Stimulated activated memory B cell treated with anti-CD40 and anti-IgM and Interleukin-4, amounts not matched to agents 10 μg/mL and 1 μg/mL and 100 μg/mL, for 72 hours (primary cell): Measurements from ENCODE around the gene TRMT1.
"Not testable (repeated sequence)": the region's sequence is repeated elsewhere in the genome, so short reads cannot be mapped to it uniquely, and the experiment has no call there.

ENCODE experiments used
- ATAC-seq: fragments of 150-1000 bp; cut with Tn5 transposase; 2 replicates; pipeline ENCODE4 v1.10.0; 2021
- H3K27ac Mint-ChIP-seq: one replicate; pipeline ENCODE4 v1.8.0; 2022; ENCODE audit warnings: mild to moderate bottlenecking, mixed read lengths
- H3K27me3 Mint-ChIP-seq: one replicate; pipeline ENCODE4 v1.8.0; 2022; ENCODE audit warnings: mixed read lengths
- H3K36me3 Mint-ChIP-seq: one replicate; pipeline ENCODE4 v1.8.0; 2022; ENCODE audit warnings: mixed read lengths
- H3K4me1 Mint-ChIP-seq: one replicate; pipeline ENCODE4 v1.8.0; 2022; ENCODE audit warnings: mixed read lengths
- H3K4me3 Mint-ChIP-seq: one replicate; pipeline ENCODE4 v1.8.0; 2022; ENCODE audit warnings: mild to moderate bottlenecking, moderate library complexity, mixed read lengths
- H3K9me3 Mint-ChIP-seq: one replicate; pipeline ENCODE4 v1.8.0; 2022; ENCODE audit warnings: mixed read lengths

Gene TRMT1

GRCh38 chr19:13152974-13153568, 36.5 kb upstream of the TRMT1 start:
- Mint-ChIP-seq H3K27ac (peak overlapping the region; percentile 92), H3K4me3 (peak overlapping the region; percentile 95), H3K27me3 (no peaks in the 10 kb centered on the region), H3K9me3 (no peaks in the 10 kb centered on the region), H3K4me1 (peaks cover 44% of the 10 kb centered on the region), H3K36me3 (peaks cover 24% of the 10 kb centered on the region)
- ATAC-seq: peak; percentile 49

GRCh38 chr19:13152356-13152973, 35.9 kb upstream of the TRMT1 start:
- Mint-ChIP-seq H3K4me1 (peaks cover 42% of the 10 kb centered on the region), H3K27me3 (no peaks in the 10 kb centered on the region), H3K9me3 (no peaks in the 10 kb centered on the region), H3K36me3 (peaks cover 24% of the 10 kb centered on the region), H3K4me3 (peak overlapping the region; percentile 95), H3K27ac (peak overlapping the region; percentile 92)
- ATAC-seq: peak; percentile 28

- Mint-ChIP-seq H3K27ac (peak overlapping the region; percentile 92), H3K9me3 (no peaks in the 10 kb centered on the region), H3K27me3 (no peaks in the 10 kb centered on the region), H3K36me3 (peaks cover 24% of the 10 kb centered on the region), H3K4me1 (peaks cover 40% of the 10 kb centered on the region), H3K4me3 (peak overlapping the region; percentile 95)
- peak; percentile 63 for ATAC-seq
These were observed 35.2 kb upstream of the TRMT1 start for GRCh38 chr19:13151605-13152355.

- Mint-ChIP-seq H3K36me3 (peaks cover 24% of the 10 kb centered on the region), H3K27me3 (no peaks in the 10 kb centered on the region), H3K27ac (peak overlapping the region; percentile 92), H3K4me1 (peaks cover 36% of the 10 kb centered on the region), H3K9me3 (no peaks in the 10 kb centered on the region), H3K4me3 (peak overlapping the region; percentile 95)
- no peak for ATAC-seq
These were observed 34.5 kb upstream of the TRMT1 start for GRCh38 chr19:13150931-13151604.

- H3K4me3 Mint-ChIP-seq: peak within 1 kb of the TSS; percentile 95
- no peaks in the 10 kb centered on the region for H3K27me3 Mint-ChIP-seq
- peak; percentile 75 for ATAC-seq
- H3K36me3 Mint-ChIP-seq: peaks cover 24% of the 10 kb centered on the region
- peak within 1 kb of the TSS; percentile 92 for H3K27ac Mint-ChIP-seq
- no peaks in the 10 kb centered on the region for H3K9me3 Mint-ChIP-seq
- peaks cover 33% of the 10 kb centered on the region for H3K4me1 Mint-ChIP-seq
These were observed 33.8 kb upstream of the TRMT1 start, which contains the start of the genes IER2 and STX10 for GRCh38 chr19:13150187-13150930. TSS of gene IER2 (plus strand) at chr19:13150411. CDS start at chr19:13153187, 2,776 bp downstream. TSS of gene STX10 (minus strand) at chr19:13150375. CDS start at chr19:13150173, 202 bp downstream.

GRCh38 chr19:13149628-13150186, 33.2 kb upstream of the TRMT1 start:
- ATAC-seq: peak; percentile 18

GRCh38 chr19:13149173-13149627, 32.7 kb upstream of the TRMT1 start:
- Mint-ChIP-seq H3K36me3 (peaks cover 16% of the 10 kb centered on the region), H3K4me3 (peak overlapping the region; percentile 95), H3K27ac (peak overlapping the region; percentile 92), H3K4me1 (peaks cover 33% of the 10 kb centered on the region)
- H3K27me3 Mint-ChIP-seq, H3K9me3 Mint-ChIP-seq, ATAC-seq: not testable (repeated sequence)

More at GRCh38 chr19:13149628-13150186, 33.2 kb upstream of the TRMT1 start:
- peaks cover 21% of the 10 kb centered on the region for H3K36me3 Mint-ChIP-seq
- no peaks in the 10 kb centered on the region for H3K27me3 Mint-ChIP-seq
- H3K4me1 Mint-ChIP-seq: peaks cover 33% of the 10 kb centered on the region
- no peaks in the 10 kb centered on the region for H3K9me3 Mint-ChIP-seq
- peak overlapping the region; percentile 92 for H3K27ac Mint-ChIP-seq
- peak overlapping the region; percentile 95 for H3K4me3 Mint-ChIP-seq

- no peak overlapping the region for H3K4me3 Mint-ChIP-seq
- no peaks in the 10 kb centered on the region for H3K27me3 Mint-ChIP-seq
- H3K9me3 Mint-ChIP-seq: no peaks in the 10 kb centered on the region
- no peak overlapping the region for H3K27ac Mint-ChIP-seq
- H3K36me3 Mint-ChIP-seq: no peaks in the 10 kb centered on the region
- H3K4me1 Mint-ChIP-seq: peaks cover 33% of the 10 kb centered on the region
- ATAC-seq: no peak
These were observed 30.4 kb upstream of the TRMT1 start for GRCh38 chr19:13146763-13147563.

GRCh38 chr19:13139633-13140311, 23.2 kb upstream of the TRMT1 start:
- peaks cover 32% of the 10 kb centered on the region for H3K36me3 Mint-ChIP-seq

GRCh38 chr19:13138916-13139198, 22.3 kb upstream of the TRMT1 start:
- H3K27me3 Mint-ChIP-seq: no peaks in the 10 kb centered on the region
- ATAC-seq: no peak
- H3K36me3 Mint-ChIP-seq: peaks cover 32% of the 10 kb centered on the region
- H3K9me3 Mint-ChIP-seq: no peaks in the 10 kb centered on the region
- H3K4me3 Mint-ChIP-seq: no peak overlapping the region
- no peaks in the 10 kb centered on the region for H3K4me1 Mint-ChIP-seq
- H3K27ac Mint-ChIP-seq: no peak overlapping the region

More at GRCh38 chr19:13139633-13140311, 23.2 kb upstream of the TRMT1 start:
- Mint-ChIP-seq H3K9me3 (no peaks in the 10 kb centered on the region), H3K27me3 (no peaks in the 10 kb centered on the region), H3K27ac (no peak overlapping the region), H3K4me1 (no peaks in the 10 kb centered on the region), H3K4me3 (no peak overlapping the region)
- ATAC-seq: no peak

GRCh38 chr19:13138171-13138915, 21.8 kb upstream of the TRMT1 start:
- Mint-ChIP-seq H3K9me3 (no peaks in the 10 kb centered on the region), H3K27me3 (no peaks in the 10 kb centered on the region), H3K4me3 (no peak overlapping the region), H3K36me3 (peaks cover 32% of the 10 kb centered on the region), H3K27ac (no peak overlapping the region), H3K4me1 (no peaks in the 10 kb centered on the region)
- no peak for ATAC-seq

GRCh38 chr19:13137290-13137794, 20.8 kb upstream of the TRMT1 start:
- H3K4me3 Mint-ChIP-seq: no peak overlapping the region
- H3K27me3 Mint-ChIP-seq: no peaks in the 10 kb centered on the region
- peaks cover 32% of the 10 kb centered on the region for H3K36me3 Mint-ChIP-seq
- peaks cover 9% of the 10 kb centered on the region for H3K4me1 Mint-ChIP-seq
- H3K9me3 Mint-ChIP-seq: no peaks in the 10 kb centered on the region
- no peak for ATAC-seq
- no peak overlapping the region for H3K27ac Mint-ChIP-seq
